K562 (cell line): ENCODE measurements around the gene TEX14. TPM values are rescaled to one million over a fixed set of nuclear protein-coding genes. Genes with fewer than 3 reads are reported as not detected.

ENCODE experiments used
- ATAC-seq: fragments of 200-7000 bp; cut with Tn5 transposase; 3 replicates; pipeline ENCODE4 v1.9.1; 2020; ENCODE audit warnings: moderate library complexity
- BruUV-seq: library from RNA; stranded (reverse); fragments of 400-500 nt; replicated peaks from 2 replicates; lab custom pipeline; 2021; lab: Mats Ljungman, UMichigan
- CTCF ChIA-PET: fragments of 300-600 bp; formaldehyde crosslinking; extraction: SDS; loops from one replicate; lab custom pipeline; 2021; ENCODE audit warnings: low intra/inter-chr PET ratio; lab: Yijun Ruan, JAX
- POLR2A ChIA-PET: fragments of 300-600, 350-650 bp; sonication (Branson Sonifier 250); formaldehyde crosslinking; extraction: SDS; loops from one replicate; lab custom pipeline; 2021; ENCODE audit warnings: antibody characterized with exemption, inconsistent platforms; lab: Yijun Ruan, JAX
- DNase-seq, 4 experiments: peaks; one replicate each; pipeline versions ENCODE4 v3.0.0 to v3.0.0-alpha.2; 2011 to 2018; ENCODE audit warnings: low spot score in 3 of 4, mixed read lengths in 3 of 4; ENCODE audit errors: extremely low read depth in 1 of 4
- FAIRE-seq: peaks from 2 replicates; lab custom pipeline; 2011; peaks lifted over from hg19 to GRCh38; lab: Jason Lieb, UNC
- H2AFZ ChIP-seq: 2 replicates; pipeline ENCODE4 v1.6.0; 2011; ENCODE audit warnings: low read depth, low read length, control low read depth, inconsistent platforms
- H3K27ac ChIP-seq: fragments of 200-600 bp; 3 replicates; pipeline ENCODE4 v1.8.0; 2011; ENCODE audit warnings: low read depth, mild to moderate bottlenecking, control low read depth, inconsistent platforms, low read length, moderate library complexity, mixed read lengths; ENCODE audit errors: extremely low read depth
- H3K27me3 ChIP-seq, 2 experiments: fragments of 300-600 bp in 1 of 2; 2 replicates in 1 of 2; 3 replicates in 1 of 2; pipeline versions ENCODE4 v1.6.0 to v1.8.0; 2011; ENCODE audit warnings: inconsistent platforms in 2 of 2, low read length in 2 of 2, mild to moderate bottlenecking in 1 of 2, mixed read lengths in 1 of 2, moderate library complexity in 1 of 2; ENCODE audit not compliant: control insufficient read depth in 2 of 2, insufficient read depth in 2 of 2
- H3K36me3 ChIP-seq: fragments of 300-600 bp; 3 replicates; pipeline ENCODE4 v1.8.0; 2011; ENCODE audit warnings: mild to moderate bottlenecking, low read length, inconsistent platforms; ENCODE audit not compliant: control insufficient read depth, insufficient read depth
- H3K4me1 ChIP-seq, 2 experiments: fragments of 200-600 bp in 1 of 2; replicated peaks in 1 of 2; 2 replicates in 1 of 2; 3 replicates in 1 of 2; pipeline versions ENCODE4 v1.5.1 to v1.8.0; 2011; ENCODE audit warnings: inconsistent platforms in 2 of 2, low read length in 2 of 2, mild to moderate bottlenecking in 1 of 2, mixed read lengths in 1 of 2, moderate library complexity in 1 of 2; ENCODE audit not compliant: control insufficient read depth in 2 of 2, insufficient read depth in 2 of 2
- H3K4me2 ChIP-seq: 2 replicates; pipeline ENCODE4 v1.6.1; 2011; ENCODE audit warnings: low read length, control low read depth, inconsistent platforms, mixed read lengths; ENCODE audit not compliant: insufficient read depth
- H3K4me3 ChIP-seq: fragments of 200-600 bp; sonication (generic), shearing (Covaris generic); 2 replicates; pipeline ENCODE4 v1.5.1; 2016; ENCODE audit warnings: control low read depth, inconsistent platforms
- H3K79me2 ChIP-seq: fragments of 200-600 bp; 3 replicates; pipeline ENCODE4 v1.8.0; 2011; ENCODE audit warnings: low read length, inconsistent platforms; ENCODE audit not compliant: control insufficient read depth, insufficient read depth
- H3K9ac ChIP-seq, 2 experiments: 2 replicates each; pipeline versions ENCODE4 v1.6.0 to v1.6.1; 2011; ENCODE audit warnings: low read depth in 2 of 2, low read length in 2 of 2, control low read depth in 1 of 2, inconsistent platforms in 1 of 2, mild to moderate bottlenecking in 1 of 2, mixed read lengths in 1 of 2; ENCODE audit not compliant: insufficient read depth in 1 of 2
- H3K9me1 ChIP-seq: one replicate; pipeline ENCODE4 v1.6.0; 2011; ENCODE audit warnings: inconsistent platforms, mild to moderate bottlenecking, low read length, moderate library complexity; ENCODE audit not compliant: control insufficient read depth, insufficient read depth
- H3K9me3 ChIP-seq: replicated peaks from 2 replicates; pipeline ENCODE4 v1.5.1; 2011; ENCODE audit warnings: low read depth, low read length, inconsistent platforms; ENCODE audit not compliant: control insufficient read depth, insufficient read depth
- H4K20me1 ChIP-seq: replicated peaks from 2 replicates; pipeline ENCODE4 v1.6.1; 2011; ENCODE audit warnings: low read length, inconsistent platforms, mixed read lengths; ENCODE audit not compliant: control insufficient read depth, insufficient read depth
- KLF10 ChIP-seq: fragments of 250-450 bp; sonication (Bioruptor Pico); IDR thresholded peaks from 2 replicates; pipeline ENCODE4 v1.6.1; 2021; ENCODE audit warnings: matching md5 sums
- PHB2 ChIP-seq: fragments of 450-650 bp; IDR thresholded peaks from 2 replicates; pipeline ENCODE4 v1.6.1; 2017; ENCODE audit warnings: low read depth
- RHOXF2B ChIP-seq: fragments of 250-450 bp; sonication (Bioruptor Pico); conservative IDR thresholded peaks from 2 replicates; pipeline ENCODE4 v1.5.1; 2021
- ZNF23 ChIP-seq: fragments of 250-450 bp; sonication (Bioruptor Pico); IDR thresholded peaks from 2 replicates; pipeline ENCODE4 v1.4.0; 2020; ENCODE audit warnings: mild to moderate bottlenecking
- ZNF24 ChIP-seq: fragments of 450-650 bp; IDR thresholded peaks from 2 replicates; pipeline ENCODE4 v1.6.1; 2016
- WGBS: fragments of 100-300 bp; shearing (Covaris generic); methylation state at CpG from one replicate; pipeline ENCODE4 v1.1.6; 2016; ENCODE audit warnings: low coverage, mixed read lengths; ENCODE audit not compliant: insufficient coverage; ENCODE audit errors: missing lambda C conversion rate; 5-methylcytosine and 5-hydroxymethylcytosine counted together
- in situ Hi-C: fragments of 300-500 bp; cut with MboI; formaldehyde crosslinking; loops from 4 replicates; pipeline ENCODE4 v1.15.0; 2018; ENCODE audit warnings: inconsistent platforms, mixed read lengths
- intact Hi-C: fragments of 100-400 bp; cut with micrococcal nuclease; formaldehyde crosslinking; loops from 2 replicates; pipeline ENCODE4 v1.14.2; 2022
- polyA plus RNA-seq, 8 experiments: library from polyadenylated mRNA; depleted of rRNA in 4 of 8; stranded (reverse) in 5 of 8; unstranded in 3 of 8; fragments of >200 nt; fragmentation: Nextera tagmentation in 2 of 8; fragmentation: Illumina TruSeq in 1 of 8; extraction: Ambion mirVana in 2 of 8; extraction: Trizol in 1 of 8; gene quantifications; 2 replicates each; pipeline versions ENCODE4 v1.2.1 to v1.2.3, GENCODE V29; 2011 to 2014; ENCODE audit warnings: inconsistent platforms in 1 of 8, missing spikeins in 1 of 8
- total RNA-seq, 7 experiments: library from RNA; depleted of rRNA in 6 of 7; stranded (reverse); fragments of >200 nt in 6 of 7; fragmentation: Illumina TruSeq in 2 of 7; extraction: Trizol in 2 of 7; gene quantifications; 2 replicates each; pipeline versions ENCODE4 v1.2.1 to v1.2.3, GENCODE V29; 2011 to 2021; ENCODE audit warnings: low replicate concordance in 1 of 7
- TF ChIP-seq, protein P1 (sequence below): sonication (generic); formaldehyde crosslinking; IDR thresholded peaks from 2 replicates; pipeline ENCODE4 v1.9.0; 2022; ENCODE audit warnings: mild to moderate bottlenecking, missing genetic modification reagents
- TF ChIP-seq, protein P2 (sequence below), 2 experiments: fragments of 250-450 bp in 1 of 2; fragments of 450-650 bp in 1 of 2; sonication (Bioruptor Pico) in 1 of 2; IDR thresholded peaks; 2 replicates each; pipeline versions ENCODE4 v1.6.1 to v1.8.0; 2016 to 2021; ENCODE audit warnings: mild to moderate bottlenecking in 2 of 2, moderate library complexity in 2 of 2, missing compliant biosample characterization in 1 of 2, missing genetic modification characterization in 1 of 2
- TF ChIP-seq, protein P3 (sequence below): fragments of 250-450 bp; sonication (Bioruptor Pico); IDR thresholded peaks from 2 replicates; pipeline ENCODE4 v1.8.0; 2022; ENCODE audit warnings: inconsistent platforms

Gene TEX14
- total and polyA plus RNA-seq, 9 of the 15 experiments (the other 6 are each of a cell fraction or from before 2014, with no cell fraction given), result 0.05 to 0.12 (median 0.09) TPM; not detected in 1

GRCh38 chr17:58601976-58602375 is 89.9 kb downstream of the TEX14 start (continued):
- TF ChIP-seq, protein P1, sequence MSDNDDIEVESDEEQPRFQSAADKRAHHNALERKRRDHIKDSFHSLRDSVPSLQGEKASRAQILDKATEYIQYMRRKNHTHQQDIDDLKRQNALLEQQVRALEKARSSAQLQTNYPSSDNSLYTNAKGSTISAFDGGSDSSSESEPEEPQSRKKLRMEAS (CRISPR knock-in tag), result no peak
- TF ChIP-seq RHOXF2B (CRISPR knock-in tag) (no peak), PHB2 (no peak), ZNF23 (no peak)
- TF ChIP-seq, protein P2, sequence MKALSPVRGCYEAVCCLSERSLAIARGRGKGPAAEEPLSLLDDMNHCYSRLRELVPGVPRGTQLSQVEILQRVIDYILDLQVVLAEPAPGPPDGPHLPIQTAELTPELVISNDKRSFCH (CRISPR knock-in tag; IDR thresholded peaks at IDR 0.05), result no peak
- TF ChIP-seq, protein P2 (tag; IDR thresholded peaks at IDR 0.05), result no peak
- TF ChIP-seq, protein P3, sequence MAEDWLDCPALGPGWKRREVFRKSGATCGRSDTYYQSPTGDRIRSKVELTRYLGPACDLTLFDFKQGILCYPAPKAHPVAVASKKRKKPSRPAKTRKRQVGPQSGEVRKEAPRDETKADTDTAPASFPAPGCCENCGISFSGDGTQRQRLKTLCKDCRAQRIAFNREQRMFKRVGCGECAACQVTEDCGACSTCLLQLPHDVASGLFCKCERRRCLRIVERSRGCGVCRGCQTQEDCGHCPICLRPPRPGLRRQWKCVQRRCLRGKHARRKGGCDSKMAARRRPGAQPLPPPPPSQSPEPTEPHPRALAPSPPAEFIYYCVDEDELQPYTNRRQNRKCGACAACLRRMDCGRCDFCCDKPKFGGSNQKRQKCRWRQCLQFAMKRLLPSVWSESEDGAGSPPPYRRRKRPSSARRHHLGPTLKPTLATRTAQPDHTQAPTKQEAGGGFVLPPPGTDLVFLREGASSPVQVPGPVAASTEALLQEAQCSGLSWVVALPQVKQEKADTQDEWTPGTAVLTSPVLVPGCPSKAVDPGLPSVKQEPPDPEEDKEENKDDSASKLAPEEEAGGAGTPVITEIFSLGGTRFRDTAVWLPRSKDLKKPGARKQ (CRISPR knock-in tag), result no peak

GRCh38 chr17:58597371-58597770 is 94.5 kb downstream of the TEX14 start:
- H3K9me3 ChIP-seq, result no peaks in the 10 kb centered on the region
- 67% methylated on average over 3 of the region's 3 CpGs for WGBS
- TF ChIP-seq KLF10 (CRISPR knock-in tag) (no peak), ZNF24 (0 out of 2 replicates have a peak, but pooled peaks have one; percentile 9)
- TF ChIP-seq, all 486 proteins: peak for 1
- DNase-seq (no peak), FAIRE-seq (no peak), ATAC-seq (no peak)
- H3K4me2 ChIP-seq, result no peak overlapping the region
- no peak overlapping the region for H3K27ac ChIP-seq
- no peak overlapping the region for H3K4me3 ChIP-seq
- no peaks in the 10 kb centered on the region for H3K9me1 ChIP-seq
- in situ Hi-C loops (no loop called here), intact Hi-C loops (no loop called here)
- POLR2A ChIA-PET, result interaction anchor here (0.7 to 8.3 kb wide), 3 partner anchors 34 to 61 kb away, joined by 3 to 68 read pairs (median 12); no protein-coding TSS in a partner anchor
- no peaks in the 10 kb centered on the region; a peak in 1 of 5 replicates for H3K4me1 ChIP-seq
- no peak overlapping the region for H2AFZ ChIP-seq
- BruUV-seq, result no TSS peak
- CTCF ChIA-PET, result no interaction called here
- no peaks in the 10 kb centered on the region for H3K79me2 ChIP-seq
- no peaks in the 10 kb centered on the region for H4K20me1 ChIP-seq
- no peaks in the 10 kb centered on the region for H3K36me3 ChIP-seq
- H3K27me3 ChIP-seq, result no peaks in the 10 kb centered on the region
- no peak overlapping the region for H3K9ac ChIP-seq
